ENCODE data around the gene KLHL24. TPM values are rescaled to one million over a fixed set of nuclear protein-coding genes. Genes with fewer than 3 reads are reported as not detected.
"Not testable (repeated sequence)": the region's sequence is repeated elsewhere in the genome, so short reads cannot be mapped to it uniquely, and the experiment has no call there.

The KLHL24 gene
- total RNA-seq, 6 experiments from 2014 or later: 5.6 to 15.1 (median 6.7) TPM

GRCh38 chr3:183701744-183702143 lies 66.3 kb downstream of the KLHL24 start:
- no peaks in the 10 kb centered on the region for H3K9me3 Mint-ChIP-seq
- H3K4me3 Mint-ChIP-seq: no peak overlapping the region
- peaks cover 61% of the 10 kb centered on the region for H3K4me1 Mint-ChIP-seq (ENCODE audit: low read depth)
- H3K27ac Mint-ChIP-seq: peak overlapping the region; percentile 9; the same call in 1 of the 2 replicates
- TF ChIP-seq CTCF (IDR thresholded peaks at IDR 0.05): no peak
- H3K36me3 Mint-ChIP-seq (ENCODE audit: low read depth): peaks cover 7% of the 10 kb centered on the region
- DNase-seq: no peak
- no peaks in the 10 kb centered on the region; the same call in 1 of the 2 replicates for H3K27me3 Mint-ChIP-seq (ENCODE audit: insufficient read depth)

GRCh38 chr3:183703892-183704291 lies 68.5 kb downstream of the KLHL24 start:
- H3K4me1 Mint-ChIP-seq (ENCODE audit: low read depth): peaks cover 53% of the 10 kb centered on the region
- H3K9me3 Mint-ChIP-seq; H3K36me3 Mint-ChIP-seq (ENCODE audit: low read depth); H3K27me3 Mint-ChIP-seq (ENCODE audit: insufficient read depth); H3K27ac Mint-ChIP-seq; DNase-seq; H3K4me3 Mint-ChIP-seq: not testable (repeated sequence)

- H3K27me3 Mint-ChIP-seq (ENCODE audit: insufficient read depth): no peaks in the 10 kb centered on the region
- peaks cover 2% of the 10 kb centered on the region; the same call in 1 of the 2 replicates for H3K36me3 Mint-ChIP-seq (ENCODE audit: low read depth)
- no peak for DNase-seq
These were observed 74.8 kb downstream of the KLHL24 start for GRCh38 chr3:183710231-183710630.

GRCh38 chr3:183711516-183711915 lies 76.1 kb downstream of the KLHL24 start:
- no peaks in the 10 kb centered on the region for H3K9me3 Mint-ChIP-seq
- H3K27me3 Mint-ChIP-seq (ENCODE audit: insufficient read depth): no peaks in the 10 kb centered on the region
- no peak for DNase-seq

More at GRCh38 chr3:183710231-183710630, 74.8 kb downstream of the KLHL24 start:
- Mint-ChIP-seq H3K4me3 (no peak overlapping the region), H3K27ac (no peak overlapping the region), H3K9me3 (no peaks in the 10 kb centered on the region), H3K4me1 (ENCODE audit: low read depth) (peaks cover 15% of the 10 kb centered on the region)
- TF ChIP-seq CTCF (IDR thresholded peaks at IDR 0.05): no peak

GRCh38 chr3:183714622-183715021 lies 79.2 kb downstream of the KLHL24 start:
- no peaks in the 10 kb centered on the region for H3K27me3 Mint-ChIP-seq (ENCODE audit: insufficient read depth)
- TF ChIP-seq CTCF (IDR thresholded peaks at IDR 0.05): no peak
- no peaks in the 10 kb centered on the region for H3K9me3 Mint-ChIP-seq
- H3K36me3 Mint-ChIP-seq (ENCODE audit: low read depth): peaks cover 18% of the 10 kb centered on the region; the same call in 1 of the 2 replicates
- H3K27ac Mint-ChIP-seq: no peak overlapping the region
- no peak overlapping the region for H3K4me3 Mint-ChIP-seq
- H3K4me1 Mint-ChIP-seq (ENCODE audit: low read depth): peaks cover 5% of the 10 kb centered on the region
- no peak for DNase-seq

More at GRCh38 chr3:183711516-183711915, 76.1 kb downstream of the KLHL24 start:
- Mint-ChIP-seq H3K36me3 (ENCODE audit: low read depth) (peaks cover 6% of the 10 kb centered on the region; the same call in 1 of the 2 replicates), H3K4me3 (no peak overlapping the region), H3K4me1 (ENCODE audit: low read depth) (peaks cover 5% of the 10 kb centered on the region), H3K27ac (no peak overlapping the region)
- no peak for TF ChIP-seq CTCF (IDR thresholded peaks at IDR 0.05)

- no peaks in the 10 kb centered on the region for H3K27me3 Mint-ChIP-seq (ENCODE audit: insufficient read depth)
- no peak for TF ChIP-seq CTCF (IDR thresholded peaks at IDR 0.05)
- no peak overlapping the region for H3K4me3 Mint-ChIP-seq
- H3K27ac Mint-ChIP-seq: peak overlapping the region; percentile 29; the same call in 1 of the 2 replicates
- no peaks in the 10 kb centered on the region for H3K9me3 Mint-ChIP-seq
- H3K36me3 Mint-ChIP-seq (ENCODE audit: low read depth): peaks cover 33% of the 10 kb centered on the region
- no peak for DNase-seq
- H3K4me1 Mint-ChIP-seq (ENCODE audit: low read depth): no peaks in the 10 kb centered on the region; the same call in 1 of the 2 replicates
These were observed 82.6 kb downstream of the KLHL24 start for GRCh38 chr3:183718012-183718411.

Data from HFFc6 (cell line).